ENCODE results near the gene RXRA.

- no peak for TF ChIP-seq CTCF (IDR thresholded peaks at IDR 0.05)
- no peak for TF ChIP-seq POLR2A (IDR thresholded peaks at IDR 0.05)
These were observed 92.1 kb downstream of the RXRA start for GRCh38 chr9:134418354-134418753.
